MM.1S (cell line): ENCODE data around the gene SRSF2.

ENCODE experiments used
- DNase-seq: peaks from one replicate; pipeline ENCODE4 v3.0.0-alpha.2; 2015
- H2AFZ ChIP-seq: fragments of 300-600 bp; sonication (generic); 2 replicates; pipeline ENCODE4 v1.6.0; 2016; ENCODE audit warnings: antibody characterized with exemption, low read length
- H3F3A ChIP-seq: fragments of 300-600 bp; sonication (generic); 2 replicates; pipeline ENCODE4 v1.6.1; 2016; ENCODE audit warnings: mild to moderate bottlenecking, antibody characterized with exemption, low read length, moderate library complexity, mixed read lengths; ENCODE audit not compliant: insufficient read depth
- H3K27ac ChIP-seq: fragments of 300-600 bp; sonication (generic); 2 replicates; pipeline ENCODE4 v1.5.1; 2016; ENCODE audit warnings: mild to moderate bottlenecking, low read length
- H3K27me3 ChIP-seq: fragments of 300-600 bp; sonication (generic); replicated peaks from 2 replicates; pipeline ENCODE4 v1.6.0; 2016; ENCODE audit warnings: low read length; ENCODE audit not compliant: insufficient read depth
- H3K36me3 ChIP-seq: fragments of 300-600 bp; sonication (generic); replicated peaks from 2 replicates; pipeline ENCODE4 v1.6.1; 2016; ENCODE audit warnings: mild to moderate bottlenecking, low read length, mixed read lengths; ENCODE audit not compliant: insufficient read depth
- H3K4me1 ChIP-seq: fragments of 300-600 bp; sonication (generic); 2 replicates; pipeline ENCODE4 v1.6.1; 2016; ENCODE audit warnings: low read length, mixed read lengths
- H3K4me2 ChIP-seq: fragments of 300-600 bp; sonication (generic); 2 replicates; pipeline ENCODE4 v1.6.0; 2016; ENCODE audit warnings: low read depth, low read length
- H3K4me3 ChIP-seq: fragments of 300-600 bp; sonication (generic); 2 replicates; pipeline ENCODE4 v1.5.1; 2016; ENCODE audit warnings: low read length, mixed read lengths
- H3K79me2 ChIP-seq: fragments of 300-600 bp; sonication (generic); 2 replicates; pipeline ENCODE4 v1.6.1; 2016; ENCODE audit warnings: mixed run types, low read length, mixed read lengths
- H3K9ac ChIP-seq: fragments of 300-600 bp; sonication (generic); 2 replicates; pipeline ENCODE4 v1.6.1; 2016; ENCODE audit warnings: low read length, mixed read lengths
- H3K9me2 ChIP-seq: fragments of 300-600 bp; sonication (generic); replicated peaks from 2 replicates; pipeline ENCODE4 v1.6.1; 2016; ENCODE audit warnings: mild to moderate bottlenecking, low read length, mixed read lengths; ENCODE audit not compliant: insufficient read depth
- H3K9me3 ChIP-seq: fragments of 300-600 bp; sonication (generic); replicated peaks from 2 replicates; pipeline ENCODE4 v1.6.1; 2016; ENCODE audit warnings: mild to moderate bottlenecking, low read length, mixed read lengths; ENCODE audit not compliant: insufficient read depth
- H4K20me1 ChIP-seq: fragments of 300-600 bp; sonication (generic); 2 replicates; pipeline ENCODE4 v1.6.1; 2016; ENCODE audit warnings: mild to moderate bottlenecking, low read length, moderate library complexity, mixed read lengths; ENCODE audit not compliant: insufficient read depth
- CTCF ChIP-seq: fragments of 300-600 bp; sonication (generic); IDR thresholded peaks from 2 replicates; pipeline ENCODE4 v1.5.1; 2016; ENCODE audit warnings: antibody characterized with exemption, low read length, mixed read lengths
- EZH2 ChIP-seq: fragments of 300-600 bp; sonication (generic); optimal IDR thresholded peaks from 2 replicates; pipeline ENCODE3; 2017; ENCODE audit warnings: low read depth, mild to moderate bottlenecking, antibody characterized with exemption, low read length, mixed read lengths
- EZH2phosphoT487 ChIP-seq: fragments of 300-600 bp; sonication (generic); IDR thresholded peaks from 2 replicates; pipeline ENCODE4 v1.6.1; 2018; ENCODE audit warnings: antibody characterized with exemption, low read length

SRSF2 gene

GRCh38 chr17:76735006-76735405 is 2.1 kb downstream of the SRSF2 start:
- peak; percentile 82 for DNase-seq
- peak overlapping the region; percentile 92; the same call in 1 of the 2 replicates for H3K27ac ChIP-seq
- peaks cover 19% of the 10 kb centered on the region for H3K4me1 ChIP-seq
- no peaks in the 10 kb centered on the region for H3K9me2 ChIP-seq
- TF ChIP-seq CTCF (no peak), EZH2phosphoT487 (no peak), EZH2 (no peak)
- peaks cover 81% of the 10 kb centered on the region for H3K79me2 ChIP-seq
- H3K9ac ChIP-seq: peak overlapping the region; percentile 99
- peak overlapping the region; percentile 95 for H3K4me3 ChIP-seq
- peaks cover 33% of the 10 kb centered on the region for H4K20me1 ChIP-seq
- H3K27me3 ChIP-seq: no peaks in the 10 kb centered on the region
- H3K4me2 ChIP-seq: peak overlapping the region; percentile 83
- peaks cover 63% of the 10 kb centered on the region for H3F3A ChIP-seq
- H3K9me3 ChIP-seq: no peaks in the 10 kb centered on the region
- peaks cover 33% of the 10 kb centered on the region for H3K36me3 ChIP-seq
- no peak overlapping the region for H2AFZ ChIP-seq

DNA sequence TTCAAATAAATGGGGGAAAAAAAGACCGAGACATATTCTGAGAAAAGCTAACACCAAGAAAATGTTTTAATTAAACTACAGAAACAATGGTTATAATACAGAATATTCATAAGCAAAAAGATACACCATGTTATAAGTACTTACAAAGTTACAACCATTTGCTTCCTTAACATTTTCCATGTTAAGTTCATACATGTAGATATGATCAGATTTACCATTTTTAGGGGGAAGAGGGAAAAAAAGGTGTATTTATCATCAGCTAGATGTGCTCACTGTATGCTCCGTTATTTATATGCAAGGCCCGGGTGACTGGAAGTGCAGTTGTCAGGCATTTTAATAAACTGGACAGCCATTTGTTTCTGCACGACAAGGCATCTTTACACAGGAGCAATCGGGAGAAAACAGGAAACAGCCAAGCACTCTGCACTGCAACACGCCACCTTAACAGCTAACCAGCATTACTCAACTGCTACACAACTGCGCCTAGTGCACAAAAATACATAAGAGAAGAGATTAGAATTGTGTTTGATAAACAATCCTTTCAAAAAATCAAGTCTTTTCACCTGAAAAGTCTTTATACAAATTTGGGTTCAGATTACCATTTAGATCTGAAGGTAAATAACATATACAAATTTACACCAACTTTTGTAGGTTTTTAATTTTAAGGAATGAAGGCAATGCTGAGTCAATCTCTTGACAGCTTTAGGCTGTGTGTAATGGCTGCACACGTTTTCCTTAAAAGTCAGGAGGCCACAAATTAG is 2.9 kb downstream of the SRSF2 start:
- Histone ChIP-seq H3K9me2 (no peaks in the 10 kb centered on the region), H3K4me2 (peak overlapping the region; percentile 83), H3K9ac (peak overlapping the region; percentile 99), H3K4me1 (peaks cover 14% of the 10 kb centered on the region), H3K4me3 (peak overlapping the region; percentile 95), H3K9me3 (no peaks in the 10 kb centered on the region), H3K27me3 (no peaks in the 10 kb centered on the region), H3F3A (peaks cover 71% of the 10 kb centered on the region), H4K20me1 (peaks cover 33% of the 10 kb centered on the region), H3K79me2 (peaks cover 82% of the 10 kb centered on the region), H2AFZ (no peak overlapping the region), H3K36me3 (peaks cover 33% of the 10 kb centered on the region), H3K27ac (peak overlapping the region; percentile 92; the same call in 1 of the 2 replicates)
- DNase-seq: no peak
- TF ChIP-seq CTCF: no peak
- TF ChIP-seq EZH2phosphoT487: no peak
- no peak for TF ChIP-seq EZH2

- Histone ChIP-seq H3K4me1 (peaks cover 7% of the 10 kb centered on the region; the same call in 1 of the 2 replicates), H3F3A (peaks cover 72% of the 10 kb centered on the region), H3K4me2 (peak overlapping the region; percentile 83; the same call in 1 of the 2 replicates), H4K20me1 (peaks cover 33% of the 10 kb centered on the region), H2AFZ (no peak overlapping the region), H3K9me2 (no peaks in the 10 kb centered on the region), H3K36me3 (peaks cover 33% of the 10 kb centered on the region), H3K9ac (peak overlapping the region; percentile 99; the same call in 1 of the 2 replicates), H3K27me3 (no peaks in the 10 kb centered on the region), H3K79me2 (peaks cover 82% of the 10 kb centered on the region), H3K4me3 (peak overlapping the region; percentile 95), H3K9me3 (no peaks in the 10 kb centered on the region), H3K27ac (peak overlapping the region; percentile 92; the same call in 1 of the 2 replicates)
- no peak for DNase-seq
- TF ChIP-seq EZH2phosphoT487: no peak
- TF ChIP-seq EZH2: no peak
- TF ChIP-seq CTCF: no peak
Measured at GRCh38 chr17:76733618-76733957, 3.5 kb downstream of the SRSF2 start.
